GM19328 (cell line): ENCODE measurements around the gene MAB21L3.

Experiments used
- ATAC-seq: cut with Tn5 transposase; IDR thresholded peaks from one replicate; pipeline ENCODE4 v1.9.1; 2021; ENCODE audit warnings: mild to moderate bottlenecking, moderate library complexity; ENCODE audit not compliant: unreplicated experiment

Gene MAB21L3

DNA sequence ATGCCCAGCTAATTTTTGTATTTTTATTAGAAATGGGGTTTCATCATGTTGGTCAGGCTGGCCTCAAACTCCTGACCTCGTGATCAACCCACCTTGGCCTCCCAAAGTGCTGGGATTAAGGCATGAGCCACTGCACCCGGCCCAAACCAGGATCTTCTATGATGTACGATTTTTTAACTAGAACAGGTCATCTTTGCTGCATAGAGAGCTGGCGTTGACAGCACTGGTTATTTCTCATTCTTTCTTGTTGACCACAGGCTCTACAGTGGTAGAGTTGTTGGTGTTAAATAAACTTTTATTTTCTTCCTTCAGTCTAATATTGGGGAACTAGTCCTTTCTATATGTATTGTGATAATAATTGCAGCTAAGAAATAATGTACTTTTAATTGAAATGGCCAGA lies 3.8 kb upstream of the MAB21L3 start:
- ATAC-seq: no peak

DNA sequence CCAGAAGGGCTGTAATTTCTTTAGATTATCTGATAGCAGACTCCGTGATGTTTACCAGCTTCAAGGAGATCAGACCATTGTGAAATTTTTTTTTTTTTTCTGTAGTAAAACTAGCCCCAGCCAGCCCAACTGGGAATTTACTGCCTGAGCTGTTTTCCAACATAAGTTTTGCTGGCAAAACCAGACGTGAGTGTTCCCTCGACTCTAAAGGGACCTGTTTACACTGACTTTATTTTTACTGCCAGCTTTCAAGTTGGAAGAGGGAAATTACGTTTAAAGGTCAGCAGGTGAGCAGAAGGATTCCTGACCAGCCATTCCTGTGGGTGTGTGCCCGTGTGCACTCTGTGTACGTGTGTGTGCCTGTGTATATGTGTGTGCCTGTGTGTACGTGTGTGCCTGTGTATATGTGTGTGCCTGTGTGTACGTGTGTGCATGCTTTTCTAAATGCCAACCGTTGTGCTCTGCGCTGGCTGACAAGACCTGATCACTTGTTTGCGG lies 374 bp downstream of the MAB21L3 start:
- ATAC-seq: no peak

DNA sequence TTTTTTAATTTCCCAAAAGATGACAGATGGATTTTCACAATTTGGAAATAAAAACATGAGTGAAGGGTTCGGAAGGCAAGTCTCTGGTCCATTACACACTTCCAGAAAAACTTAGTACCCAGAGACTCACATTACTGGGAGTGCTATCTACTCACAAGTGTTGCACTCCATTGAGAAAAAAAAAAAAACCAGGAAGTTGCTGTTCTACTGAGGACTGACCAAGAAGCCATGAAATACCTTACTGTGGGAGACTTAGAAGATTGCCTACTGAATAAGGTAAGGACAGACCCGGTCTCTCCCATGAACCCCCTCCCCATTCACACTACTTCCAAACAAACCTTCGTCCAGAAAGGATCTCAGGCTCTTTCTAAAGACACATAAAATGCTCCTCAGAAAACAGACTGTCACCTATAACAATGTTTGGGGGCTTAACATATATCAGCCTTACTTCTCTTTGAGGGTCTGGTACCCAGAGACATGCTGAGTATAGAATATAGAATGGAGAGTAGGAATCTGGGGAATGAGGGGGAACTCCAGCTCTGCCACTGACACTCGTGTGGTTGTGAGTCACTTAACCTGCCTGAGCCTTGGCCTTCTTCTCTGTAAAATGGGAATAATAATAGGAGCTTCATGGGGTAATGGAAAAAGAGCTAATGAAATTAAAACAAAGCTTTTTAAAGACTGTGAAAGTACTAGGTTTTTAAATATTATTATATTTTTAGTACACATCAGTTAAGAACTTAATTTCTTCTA lies 1.4 kb downstream of the MAB21L3 start:
- ATAC-seq: no peak

- no peak for ATAC-seq
Measured at GRCh38 chr1:116113615-116114014, 2.4 kb downstream of the MAB21L3 start.

DNA sequence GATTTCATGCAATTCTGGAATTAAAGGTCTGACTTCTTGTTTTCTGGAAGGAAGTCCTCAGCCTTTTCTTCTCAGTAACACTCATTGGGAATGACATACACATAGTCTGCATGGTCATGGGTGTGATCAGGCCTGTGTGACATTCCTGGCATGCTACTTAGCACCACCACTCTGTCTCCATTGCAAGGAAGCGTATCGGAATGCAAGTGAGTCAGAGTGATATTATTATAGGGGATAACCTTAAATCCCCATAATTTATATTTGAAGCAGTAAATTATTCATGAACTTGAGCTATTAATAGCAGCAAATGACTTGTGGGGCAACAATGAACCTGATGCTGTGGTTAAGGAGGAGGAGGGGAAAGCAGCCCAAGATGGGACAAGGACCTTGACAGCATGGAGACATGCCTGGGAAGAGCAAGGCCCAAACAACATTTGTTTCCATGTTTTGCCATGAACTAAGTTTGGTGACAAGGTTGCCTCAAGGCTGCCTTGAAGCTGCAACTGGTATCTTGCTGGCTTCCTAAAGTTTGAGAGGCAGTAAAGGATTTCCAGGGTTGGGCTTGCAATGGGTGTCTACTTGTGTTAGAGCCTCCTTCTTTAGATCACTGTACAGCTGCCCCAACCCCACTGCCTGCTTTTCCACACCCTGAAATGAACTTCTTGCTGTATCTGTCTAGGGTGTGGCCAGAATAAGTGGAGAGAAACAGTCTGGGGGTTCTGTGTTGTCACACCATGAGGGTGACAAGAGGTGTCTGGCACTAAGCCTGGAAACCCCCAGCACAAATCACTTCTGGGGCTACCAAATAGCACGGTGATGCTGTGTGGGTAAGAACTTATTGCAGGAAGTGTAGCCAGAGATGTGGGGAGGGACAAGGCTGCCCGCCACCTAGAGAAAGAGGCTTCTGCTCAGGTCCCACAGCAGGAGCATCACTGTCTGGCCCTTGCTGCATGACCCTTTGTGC lies 4.6 kb downstream of the MAB21L3 start:
- ATAC-seq: no peak

- ATAC-seq: no peak
Measured at GRCh38 chr1:116118471-116118870, 7.3 kb downstream of the MAB21L3 start.

GRCh38 chr1:116119876-116120275 lies 8.7 kb downstream of the MAB21L3 start:
- no peak for ATAC-seq

DNA sequence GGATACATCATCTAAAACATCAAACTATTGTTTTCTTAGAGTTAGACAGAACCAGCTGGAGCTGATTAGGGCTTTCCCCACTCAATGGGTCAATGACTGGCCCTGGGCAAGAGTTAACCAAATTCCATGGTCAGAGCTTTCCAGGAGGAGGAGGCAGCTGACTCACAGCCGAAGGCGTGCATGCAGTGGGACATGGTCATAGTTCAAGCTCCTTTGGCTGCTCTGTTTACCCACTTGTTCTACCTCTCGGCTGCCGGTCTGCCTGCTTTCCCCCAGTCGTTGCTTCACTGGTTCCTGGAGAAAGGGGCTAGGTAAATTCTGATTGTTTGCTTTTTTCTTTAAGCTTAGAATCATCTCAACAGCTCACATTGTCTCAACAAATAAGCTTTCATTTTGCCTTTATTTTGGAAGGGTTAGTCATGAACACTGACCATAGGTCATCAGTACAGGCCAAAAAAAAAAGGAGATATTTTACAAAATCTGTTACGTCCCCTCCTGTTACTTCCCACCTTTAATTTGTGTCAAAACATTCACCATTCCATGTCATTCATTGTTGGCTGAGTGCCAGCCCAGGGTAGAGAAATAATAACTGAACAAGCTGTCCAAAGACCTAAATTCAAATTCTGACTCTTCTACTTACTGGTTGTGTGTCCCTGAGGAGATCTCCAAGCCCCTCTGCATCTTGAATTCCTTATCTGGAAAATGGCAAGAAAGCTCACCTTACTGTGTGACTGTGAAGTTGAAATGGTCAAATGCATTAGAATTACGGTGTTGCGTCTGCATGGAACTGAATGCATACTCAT lies 12.0 kb downstream of the MAB21L3 start:
- no peak for ATAC-seq

- no peak for ATAC-seq
Measured at GRCh38 chr1:116123837-116124533, 12.8 kb downstream of the MAB21L3 start.

DNA sequence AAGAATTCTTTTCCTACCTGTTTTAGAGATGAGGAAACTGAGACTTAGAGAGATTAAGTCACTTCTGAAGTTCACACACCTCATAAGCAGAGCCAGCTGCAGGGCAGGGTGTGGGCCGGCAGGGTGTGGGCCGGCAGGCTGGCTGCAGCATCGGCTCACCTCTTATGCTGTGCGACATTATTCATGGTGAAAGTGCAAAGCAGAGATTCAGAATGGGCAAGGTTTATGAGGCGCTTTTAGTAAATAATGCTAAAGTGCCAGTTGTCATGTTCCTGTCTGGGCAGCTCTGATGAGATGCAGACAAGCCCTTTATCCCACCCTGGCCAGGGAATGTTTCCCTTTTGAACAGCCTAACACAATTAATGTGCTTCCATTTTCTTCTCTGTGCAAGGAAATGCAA lies 14.6 kb downstream of the MAB21L3 start:
- no peak for ATAC-seq

DNA sequence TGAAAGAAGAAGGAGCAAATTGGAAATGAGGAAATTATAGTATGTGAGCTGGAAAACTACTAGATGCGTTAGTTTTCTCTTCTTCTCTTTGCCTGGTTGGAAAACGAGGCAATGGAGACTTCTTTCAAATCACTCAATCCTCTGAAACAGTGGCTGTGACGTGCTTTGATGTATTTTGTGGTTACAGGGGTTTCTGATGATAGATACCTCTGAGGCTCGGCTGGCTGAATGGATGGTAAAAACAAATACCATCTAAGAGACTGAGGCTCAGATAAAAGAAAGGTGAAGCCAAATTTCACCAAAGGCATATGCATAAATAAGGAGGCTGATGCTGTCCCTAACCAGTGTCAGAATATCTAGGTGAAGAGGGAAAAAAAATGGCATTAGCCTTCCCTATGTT lies 15.1 kb downstream of the MAB21L3 start:
- no peak for ATAC-seq

DNA sequence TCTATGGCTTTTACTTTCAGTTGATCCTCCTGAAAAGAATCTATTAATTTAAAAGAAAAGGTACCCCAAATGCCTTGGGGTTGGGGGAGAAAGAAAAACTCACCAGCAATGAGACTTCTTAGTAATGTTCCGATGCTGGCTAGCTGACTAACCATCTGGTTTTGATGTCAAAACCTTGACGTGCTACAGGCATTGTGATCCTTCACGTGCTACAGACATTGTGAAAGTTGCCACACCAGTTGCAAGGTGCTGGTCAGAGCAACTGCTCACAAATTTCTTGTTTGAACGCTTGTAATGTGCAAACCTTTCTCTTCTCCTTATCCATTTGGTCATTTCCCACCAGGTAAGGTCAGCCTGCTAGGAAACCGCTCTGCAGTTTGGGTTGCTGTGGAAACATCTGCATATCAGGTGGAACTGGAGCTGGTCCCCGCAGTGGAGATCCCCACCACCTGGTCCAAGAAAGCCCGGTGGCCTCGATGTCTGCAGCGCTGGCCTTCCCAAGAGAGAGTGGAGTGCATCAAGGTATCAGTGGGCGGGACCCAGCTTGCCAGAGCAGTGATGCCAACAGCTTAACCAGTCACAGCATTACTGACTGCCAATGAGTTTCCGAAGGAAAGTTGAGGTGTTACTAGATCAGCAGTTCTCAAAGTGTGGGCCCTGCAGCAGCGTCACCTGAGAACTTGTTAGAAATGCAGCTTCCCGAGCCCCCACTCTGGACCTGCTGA lies 16.1 kb downstream of the MAB21L3 start:
- no peak for ATAC-seq

GRCh38 chr1:116127848-116128540 lies 16.8 kb downstream of the MAB21L3 start:
- ATAC-seq: no peak

GRCh38 chr1:116128664-116129063 lies 17.5 kb downstream of the MAB21L3 start:
- no peak for ATAC-seq

DNA sequence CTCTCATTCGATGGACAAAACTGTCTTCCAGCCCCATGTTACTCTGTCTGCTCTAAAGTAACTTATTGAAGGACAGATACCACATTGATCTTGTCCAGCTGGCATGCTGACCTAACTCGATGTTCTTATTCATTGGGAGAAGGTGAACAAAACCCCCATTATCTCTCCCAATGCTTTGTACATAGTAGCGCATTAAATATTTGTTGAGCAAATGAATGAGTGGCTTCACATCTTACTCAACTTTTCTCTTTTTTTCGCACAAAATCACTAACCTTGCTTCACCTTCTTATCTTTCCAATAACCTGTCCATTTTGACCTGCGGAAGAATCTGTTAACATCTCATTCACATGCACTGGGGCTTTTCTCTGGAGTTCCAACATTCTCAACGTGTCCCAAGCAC lies 18.3 kb downstream of the MAB21L3 start:
- ATAC-seq: no peak

- ATAC-seq: no peak
Measured at GRCh38 chr1:116130356-116130755, 19.2 kb downstream of the MAB21L3 start.

GRCh38 chr1:116131170-116131569 lies 20.0 kb downstream of the MAB21L3 start:
- ATAC-seq: no peak

DNA sequence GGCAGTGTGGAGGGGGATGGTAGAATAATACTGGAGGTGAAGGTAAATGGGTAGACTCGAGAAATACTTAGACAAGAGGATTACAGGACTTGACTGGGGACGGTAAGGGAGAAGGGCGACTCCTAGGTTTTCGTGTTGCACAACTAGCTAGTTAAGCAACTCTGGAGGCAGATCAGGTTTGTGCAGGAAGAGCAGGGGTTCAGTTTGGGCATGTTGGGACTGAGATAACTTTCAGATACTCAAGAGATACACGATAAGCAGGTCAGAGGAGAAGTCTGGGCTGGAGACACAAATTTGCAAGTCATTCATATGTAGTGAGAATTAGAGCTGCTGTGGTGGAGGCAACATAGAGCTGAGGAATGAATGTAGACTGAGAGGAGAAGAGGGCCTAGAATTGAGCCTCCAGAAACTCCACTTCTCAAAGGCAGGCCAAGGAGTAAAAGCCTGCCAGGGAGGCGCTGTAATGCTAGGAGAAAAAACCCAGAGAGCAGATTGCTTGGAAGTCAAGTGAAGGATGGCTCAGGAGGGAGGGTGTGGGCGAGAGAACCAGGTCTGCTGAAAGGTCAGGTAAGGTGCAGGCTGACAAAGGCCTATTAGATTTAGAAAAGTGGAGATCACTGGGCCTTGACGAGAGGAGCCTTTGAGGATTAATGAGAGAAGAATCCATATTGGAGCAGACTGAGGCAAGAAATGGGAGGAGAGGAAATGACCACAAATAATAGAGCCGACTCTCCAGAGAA lies 20.8 kb downstream of the MAB21L3 start:
- ATAC-seq: no peak
